Stimulated activated CD4-positive, alpha-beta T cell treated with anti-CD3 and anti-CD28 coated beads, Interleukin-12 subunit alpha, Interleukin-12 subunit beta, amount 100 ng/mL, for 4 hours (primary cell): Measurements from ENCODE around the gene H1-8.
"Not testable (repeated sequence)": the region's sequence is repeated elsewhere in the genome, so short reads cannot be mapped to it uniquely, and the experiment has no call there.

ENCODE experiments used
- DNase-seq: peaks from one replicate; pipeline ENCODE4 v3.0.0-alpha.2; 2020

H1-8 gene

GRCh38 chr3:129534428-129535027 lies 8.4 kb upstream of the H1-8 start:
- no peak for DNase-seq

GRCh38 chr3:129535075-129535474 lies 7.9 kb upstream of the H1-8 start:
- DNase-seq: no peak

- DNase-seq: no peak
Observed at GRCh38 chr3:129536374-129536667, 6.7 kb upstream of the H1-8 start.

- DNase-seq: no peak
Observed at GRCh38 chr3:129536804-129537203, 6.2 kb upstream of the H1-8 start.

GRCh38 chr3:129539206-129539605 lies 3.8 kb upstream of the H1-8 start:
- DNase-seq: no peak

- no peak for DNase-seq
Observed at GRCh38 chr3:129540776-129541516, 2.0 kb upstream of the H1-8 start.

GRCh38 chr3:129542747-129543146 lies 228 bp upstream of the H1-8 start:
- DNase-seq: no peak

- DNase-seq: no peak
Observed at GRCh38 chr3:129543999-129544398, 1.0 kb downstream of the H1-8 start.

GRCh38 chr3:129545951-129546350 lies 3.0 kb downstream of the H1-8 start:
- not testable (repeated sequence) for DNase-seq

- DNase-seq: no peak
Observed at GRCh38 chr3:129547241-129547640, 4.3 kb downstream of the H1-8 start.

GRCh38 chr3:129548104-129548965 lies 5.4 kb downstream of the H1-8 start:
- DNase-seq: no peak

- no peak for DNase-seq
Observed at GRCh38 chr3:129549006-129549800, 6.2 kb downstream of the H1-8 start.

GRCh38 chr3:129549805-129550204 lies 6.8 kb downstream of the H1-8 start:
- DNase-seq: no peak

GRCh38 chr3:129552287-129553050 lies 9.5 kb downstream of the H1-8 start:
- DNase-seq: no peak

- DNase-seq: no peak
Observed at GRCh38 chr3:129553171-129553570, 10.2 kb downstream of the H1-8 start.

GRCh38 chr3:129553719-129554118 lies 10.7 kb downstream of the H1-8 start:
- no peak for DNase-seq

- DNase-seq: no peak
Observed at GRCh38 chr3:129554356-129555152, 11.6 kb downstream of the H1-8 start.

- DNase-seq: no peak
Observed at GRCh38 chr3:129555153-129555550, 12.2 kb downstream of the H1-8 start.

- no peak for DNase-seq
Observed at GRCh38 chr3:129555616-129556357, 12.8 kb downstream of the H1-8 start.

- DNase-seq: no peak
Observed at GRCh38 chr3:129556358-129556695, 13.4 kb downstream of the H1-8 start.
